HFFc6 (cell line): ENCODE measurements around the gene GABRB1. TPM values are rescaled to one million over a fixed set of nuclear protein-coding genes. Genes with fewer than 3 reads are reported as not detected.

ENCODE experiments used
- DNase-seq: peaks from one replicate; pipeline ENCODE4 v3.0.0-alpha.2; 2018
- H3K27ac Mint-ChIP-seq: 2 replicates; pipeline ENCODE4 v1.8.0; 2020; ENCODE audit warnings: mild to moderate bottlenecking, mixed read lengths
- H3K27me3 Mint-ChIP-seq: 2 replicates; pipeline ENCODE4 v1.8.0; 2021; ENCODE audit warnings: mild to moderate bottlenecking, moderate library complexity, mixed read lengths; ENCODE audit not compliant: insufficient read depth
- H3K36me3 Mint-ChIP-seq: 2 replicates; pipeline ENCODE4 v1.8.0; 2021; ENCODE audit warnings: low read depth, mixed read lengths
- H3K4me1 Mint-ChIP-seq: 2 replicates; pipeline ENCODE4 v1.8.0; 2020; ENCODE audit warnings: low read depth, mixed read lengths
- H3K4me3 Mint-ChIP-seq: 2 replicates; pipeline ENCODE4 v1.8.0; 2020; ENCODE audit warnings: mild to moderate bottlenecking, moderate library complexity, mixed read lengths
- H3K9me3 Mint-ChIP-seq: 2 replicates; pipeline ENCODE4 v1.8.0; 2020; ENCODE audit warnings: mild to moderate bottlenecking, mixed read lengths
- CTCF ChIP-seq: fragments of 200-600 bp; sonication (generic); IDR thresholded peaks from 2 replicates; pipeline ENCODE4 v1.5.0; 2021; ENCODE audit warnings: antibody characterized with exemption, mild to moderate bottlenecking
- total RNA-seq, 6 experiments: library from RNA; stranded (reverse); fragmentation: NEBNext Ultra II Directional; extraction: Animal tissue kit (Norgen Biotek cat#: 25700); gene quantifications; 2 replicates in 1 of 6; 3 replicates in 5 of 6; pipeline ENCODE4 v1.2.3, GENCODE V29; 2021

Gene GABRB1
- total RNA-seq, 6 experiments from 2014 or later = not detected

- Mint-ChIP-seq H3K27ac (no peak overlapping the region), H3K4me1 (no peaks in the 10 kb centered on the region), H3K27me3 (peaks cover 3% of the 10 kb centered on the region; the same call in 1 of the 2 replicates), H3K4me3 (no peak overlapping the region), H3K36me3 (no peaks in the 10 kb centered on the region), H3K9me3 (no peaks in the 10 kb centered on the region)
- TF ChIP-seq CTCF = no peak
- DNase-seq = no peak
Measured at GRCh38 chr4:47154816-47155370, 123.5 kb downstream of the GABRB1 start.

GRCh38 chr4:47155919-47156318, 124.6 kb downstream of the GABRB1 start:
- DNase-seq = no peak
- no peaks in the 10 kb centered on the region for H3K4me1 Mint-ChIP-seq
- H3K36me3 Mint-ChIP-seq = no peaks in the 10 kb centered on the region
- no peak for TF ChIP-seq CTCF
- no peak overlapping the region for H3K4me3 Mint-ChIP-seq
- H3K9me3 Mint-ChIP-seq = no peaks in the 10 kb centered on the region
- H3K27ac Mint-ChIP-seq = no peak overlapping the region
- peaks cover 3% of the 10 kb centered on the region; the same call in 1 of the 2 replicates for H3K27me3 Mint-ChIP-seq

GRCh38 chr4:47160095-47160494, 128.7 kb downstream of the GABRB1 start:
- no peak overlapping the region for H3K4me3 Mint-ChIP-seq
- DNase-seq = no peak
- H3K4me1 Mint-ChIP-seq = no peaks in the 10 kb centered on the region
- no peak overlapping the region for H3K27ac Mint-ChIP-seq
- no peaks in the 10 kb centered on the region for H3K36me3 Mint-ChIP-seq
- no peak for TF ChIP-seq CTCF
- H3K27me3 Mint-ChIP-seq = no peaks in the 10 kb centered on the region
- no peaks in the 10 kb centered on the region for H3K9me3 Mint-ChIP-seq

GRCh38 chr4:47167081-47168035, 136.0 kb downstream of the GABRB1 start:
- H3K27me3 Mint-ChIP-seq = no peaks in the 10 kb centered on the region; the same call in 1 of the 2 replicates
- H3K4me3 Mint-ChIP-seq = no peak overlapping the region
- no peaks in the 10 kb centered on the region for H3K36me3 Mint-ChIP-seq
- H3K9me3 Mint-ChIP-seq = no peaks in the 10 kb centered on the region
- no peaks in the 10 kb centered on the region for H3K4me1 Mint-ChIP-seq
- H3K27ac Mint-ChIP-seq = no peak overlapping the region
- DNase-seq = no peak
- no peak for TF ChIP-seq CTCF

GRCh38 chr4:47184083-47184482, 152.7 kb downstream of the GABRB1 start:
- DNase-seq = no peak
- no peaks in the 10 kb centered on the region for H3K36me3 Mint-ChIP-seq
- no peaks in the 10 kb centered on the region for H3K4me1 Mint-ChIP-seq
- H3K27me3 Mint-ChIP-seq = peaks cover 14% of the 10 kb centered on the region; the same call in 1 of the 2 replicates
- no peak overlapping the region for H3K27ac Mint-ChIP-seq
- H3K9me3 Mint-ChIP-seq = no peaks in the 10 kb centered on the region
- TF ChIP-seq CTCF = no peak
- H3K4me3 Mint-ChIP-seq = no peak overlapping the region
